ENCODE data around the gene SNUPN. TPM values are rescaled to one million over a fixed set of nuclear protein-coding genes. Genes with fewer than 3 reads are reported as not detected.

Gene SNUPN
- total RNA-seq, 1 experiment from 2014 or later = 12.5 TPM

GRCh38 chr15:75620058-75620820, 5.3 kb downstream of the SNUPN start:
- intact Hi-C loops (cut with micrococcal nuclease; ENCODE audit: unreplicated experiment) = no loop called here

DNA sequence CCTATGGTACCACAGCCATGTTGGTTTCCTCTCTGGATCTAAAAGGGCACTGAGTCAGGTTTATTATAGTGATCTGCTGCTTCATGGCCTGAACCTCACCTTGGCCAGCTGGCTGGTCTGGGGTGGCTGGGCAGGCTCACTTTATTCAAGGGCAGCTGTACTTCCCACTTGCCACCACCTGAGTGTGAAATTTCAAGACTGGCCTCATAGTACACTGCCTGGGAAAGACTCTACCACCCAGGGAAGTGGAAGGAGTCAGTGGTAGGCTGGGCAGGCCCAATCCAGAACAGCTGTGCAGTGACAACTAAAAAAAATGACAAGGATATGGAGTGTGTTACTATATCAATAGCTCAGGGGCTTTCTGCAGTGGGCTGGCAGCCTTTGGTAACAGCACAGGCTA, 8.8 kb downstream of the SNUPN start:
- no TSS peak for BruUV-seq (replicated peaks)
- no peaks in the 10 kb centered on the region for H3K9me3 Mint-ChIP-seq (ENCODE audit: unreplicated experiment)
- intact Hi-C loops (cut with micrococcal nuclease; ENCODE audit: unreplicated experiment) = no loop called here

More at GRCh38 chr15:75620058-75620820, 5.3 kb downstream of the SNUPN start:
- BruUV-seq (replicated peaks) = no TSS peak
- Mint-ChIP-seq H3K4me1 (ENCODE audit: low read depth, unreplicated experiment) (no peaks in the 10 kb centered on the region), H3K9me3 (ENCODE audit: unreplicated experiment) (no peaks in the 10 kb centered on the region), H3K4me3 (ENCODE audit: unreplicated experiment) (no peak overlapping the region), H3K27me3 (ENCODE audit: insufficient read depth, unreplicated experiment) (no peaks in the 10 kb centered on the region), H3K27ac (ENCODE audit: unreplicated experiment) (no peak overlapping the region), H3K36me3 (ENCODE audit: insufficient read depth, unreplicated experiment) (peaks cover 8% of the 10 kb centered on the region)
- no peak overlapping the region for H3K4me3 ChIP-seq (ENCODE audit: low read depth, low read length)
- TF ChIP-seq CTCF (IDR thresholded peaks at IDR 0.05; ENCODE audit: insufficient read depth in 1 of 2, low read depth in 1 of 2, low read length in 1 of 2, severe bottlenecking in 1 of 2, unreplicated experiment in 1 of 2) = no peak
- ChIA-PET POLR2A (no interaction called here), CTCF (no interaction called here)
- no peaks in the 10 kb centered on the region for H3K4me1 ChIP-seq
- no peak for DNase-seq
- peaks cover 1% of the 10 kb centered on the region; the same call in 1 of the 2 replicates for H3K36me3 ChIP-seq (ENCODE audit: control insufficient read depth, insufficient read depth, low read length)
- H3K27me3 ChIP-seq (replicated peaks; ENCODE audit: control insufficient read depth, insufficient read depth, low read length) = no peaks in the 10 kb centered on the region
- H3K9me3 ChIP-seq = no peaks in the 10 kb centered on the region

More for the DNA sequence above, 8.8 kb downstream of the SNUPN start:
- no peak overlapping the region for H3K4me3 Mint-ChIP-seq (ENCODE audit: unreplicated experiment)
- no peaks in the 10 kb centered on the region for H3K27me3 Mint-ChIP-seq (ENCODE audit: insufficient read depth, unreplicated experiment)
- CTCF ChIA-PET = no interaction called here
- peaks cover 17% of the 10 kb centered on the region for H3K36me3 Mint-ChIP-seq (ENCODE audit: insufficient read depth, unreplicated experiment)
- no peak overlapping the region for H3K27ac Mint-ChIP-seq (ENCODE audit: unreplicated experiment)
- Histone ChIP-seq H3K27me3 (replicated peaks; ENCODE audit: control insufficient read depth, insufficient read depth, low read length) (no peaks in the 10 kb centered on the region), H3K9me3 (no peaks in the 10 kb centered on the region), H3K4me3 (ENCODE audit: low read depth, low read length) (no peak overlapping the region), H3K4me1 (no peaks in the 10 kb centered on the region), H3K36me3 (ENCODE audit: control insufficient read depth, insufficient read depth, low read length) (peaks cover 1% of the 10 kb centered on the region; the same call in 1 of the 2 replicates)
- no peak for DNase-seq
- POLR2A ChIA-PET = no interaction called here
- H3K4me1 Mint-ChIP-seq (ENCODE audit: low read depth, unreplicated experiment) = no peaks in the 10 kb centered on the region
- TF ChIP-seq CTCF (IDR thresholded peaks at IDR 0.05; ENCODE audit: insufficient read depth in 1 of 2, low read depth in 1 of 2, low read length in 1 of 2, severe bottlenecking in 1 of 2, unreplicated experiment in 1 of 2) = no peak

Data from Caco-2 (cell line).